ENCODE measurements around the gene IRF2BP1.

DNA sequence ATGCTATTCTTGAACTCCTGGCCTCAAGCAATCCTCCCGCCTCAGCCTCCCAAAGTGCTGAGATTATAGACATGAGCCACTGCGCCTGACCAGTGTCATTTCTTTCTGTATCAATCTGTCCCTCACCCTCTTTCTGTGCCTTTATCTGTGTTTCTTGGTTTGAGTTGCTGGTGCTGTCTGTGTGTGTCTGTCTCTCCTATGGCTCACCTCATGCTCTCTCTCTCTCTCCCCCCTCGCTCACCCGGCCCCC lies 9.9 kb downstream of the IRF2BP1 start:
- no peak for TF ChIP-seq CTCF (IDR thresholded peaks at IDR 0.05; ENCODE audit: low read depth, low read length, missing input control)
- no peak for TF ChIP-seq REST (IDR thresholded peaks at IDR 0.05)
- TF ChIP-seq, protein P1, sequence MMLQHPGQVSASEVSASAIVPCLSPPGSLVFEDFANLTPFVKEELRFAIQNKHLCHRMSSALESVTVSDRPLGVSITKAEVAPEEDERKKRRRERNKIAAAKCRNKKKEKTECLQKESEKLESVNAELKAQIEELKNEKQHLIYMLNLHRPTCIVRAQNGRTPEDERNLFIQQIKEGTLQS (IDR thresholded peaks at IDR 0.05) = no peak
- TF ChIP-seq EGR1 (IDR thresholded peaks at IDR 0.05; ENCODE audit: low read depth in 2 of 2) = no peak
- TF ChIP-seq JUND (IDR thresholded peaks at IDR 0.05) = no peak
- no peak for TF ChIP-seq RAD21 (IDR thresholded peaks at IDR 0.05)
- TF ChIP-seq, protein P2, sequence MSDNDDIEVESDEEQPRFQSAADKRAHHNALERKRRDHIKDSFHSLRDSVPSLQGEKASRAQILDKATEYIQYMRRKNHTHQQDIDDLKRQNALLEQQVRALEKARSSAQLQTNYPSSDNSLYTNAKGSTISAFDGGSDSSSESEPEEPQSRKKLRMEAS (IDR thresholded peaks at IDR 0.05) = no peak

All from liver (tissue), 3 donors.